Purkinje cell (primary cell): ENCODE results near the gene MRPL30. TPM values are rescaled to one million over a fixed set of nuclear protein-coding genes. Genes with fewer than 3 reads are reported as not detected.

Experiments used
- polyA plus RNA-seq: library from polyadenylated mRNA; unstranded; fragments of >200 nt; fragmentation: Nextera tagmentation; gene quantifications from 2 replicates; pipeline ENCODE4 v1.2.1, GENCODE V29; 2014

Gene MRPL30
- 33.0 and 35.0 TPM in 2 replicates for polyA plus RNA-seq

DNA sequence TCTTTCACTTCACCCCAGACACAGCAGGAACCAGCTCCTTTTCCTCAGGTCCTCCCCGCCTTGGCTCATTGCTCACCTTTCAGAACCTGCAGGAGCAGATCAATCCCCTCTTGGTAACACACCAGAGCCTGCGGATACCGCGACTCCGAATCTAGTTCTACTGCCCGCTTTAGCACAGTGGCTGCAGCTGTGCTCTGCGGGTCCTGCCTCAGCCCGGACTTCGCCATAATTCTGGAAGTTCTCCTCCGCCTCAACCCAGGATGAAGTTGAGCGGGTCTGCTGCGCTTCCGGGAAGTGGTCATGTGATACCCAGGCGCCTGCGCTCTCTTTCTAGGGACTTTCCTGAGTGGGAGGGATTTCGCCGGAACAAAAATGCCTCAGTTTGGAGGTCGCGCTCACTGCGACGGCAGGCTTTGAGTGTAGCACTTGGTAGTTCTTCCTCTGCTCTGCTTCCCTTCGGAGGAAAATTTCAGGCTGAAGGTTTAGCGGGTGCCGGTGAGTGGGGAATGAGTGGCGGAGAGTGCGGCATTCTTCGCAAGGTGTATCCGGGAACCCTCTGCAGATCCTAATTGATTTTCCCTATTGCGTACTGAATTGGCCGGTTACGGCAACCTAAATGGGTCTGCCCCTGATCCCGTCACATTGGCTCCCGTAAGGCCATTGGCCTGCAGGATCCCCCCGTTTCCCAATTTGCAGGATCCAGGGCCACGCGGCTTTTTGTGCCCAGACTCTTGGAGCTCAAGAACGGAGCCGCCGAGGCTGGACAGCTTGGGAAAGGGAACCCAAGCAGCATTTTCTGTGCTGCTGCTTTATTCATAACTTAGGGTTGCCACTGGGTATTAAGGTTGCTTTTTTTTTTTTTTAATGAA, at the start of gene MRPL30, which contains the start of gene MITD1:
Gene MRPL30 (plus strand): TSS at position 430 of the 869 bp plus-strand sequence. CDS start 5,020 bp downstream, outside the sequence.
Gene MITD1 (minus strand): TSS at position 304 of the 869 bp plus-strand sequence. CDS start 77 bp downstream, at position 227.

DNA sequence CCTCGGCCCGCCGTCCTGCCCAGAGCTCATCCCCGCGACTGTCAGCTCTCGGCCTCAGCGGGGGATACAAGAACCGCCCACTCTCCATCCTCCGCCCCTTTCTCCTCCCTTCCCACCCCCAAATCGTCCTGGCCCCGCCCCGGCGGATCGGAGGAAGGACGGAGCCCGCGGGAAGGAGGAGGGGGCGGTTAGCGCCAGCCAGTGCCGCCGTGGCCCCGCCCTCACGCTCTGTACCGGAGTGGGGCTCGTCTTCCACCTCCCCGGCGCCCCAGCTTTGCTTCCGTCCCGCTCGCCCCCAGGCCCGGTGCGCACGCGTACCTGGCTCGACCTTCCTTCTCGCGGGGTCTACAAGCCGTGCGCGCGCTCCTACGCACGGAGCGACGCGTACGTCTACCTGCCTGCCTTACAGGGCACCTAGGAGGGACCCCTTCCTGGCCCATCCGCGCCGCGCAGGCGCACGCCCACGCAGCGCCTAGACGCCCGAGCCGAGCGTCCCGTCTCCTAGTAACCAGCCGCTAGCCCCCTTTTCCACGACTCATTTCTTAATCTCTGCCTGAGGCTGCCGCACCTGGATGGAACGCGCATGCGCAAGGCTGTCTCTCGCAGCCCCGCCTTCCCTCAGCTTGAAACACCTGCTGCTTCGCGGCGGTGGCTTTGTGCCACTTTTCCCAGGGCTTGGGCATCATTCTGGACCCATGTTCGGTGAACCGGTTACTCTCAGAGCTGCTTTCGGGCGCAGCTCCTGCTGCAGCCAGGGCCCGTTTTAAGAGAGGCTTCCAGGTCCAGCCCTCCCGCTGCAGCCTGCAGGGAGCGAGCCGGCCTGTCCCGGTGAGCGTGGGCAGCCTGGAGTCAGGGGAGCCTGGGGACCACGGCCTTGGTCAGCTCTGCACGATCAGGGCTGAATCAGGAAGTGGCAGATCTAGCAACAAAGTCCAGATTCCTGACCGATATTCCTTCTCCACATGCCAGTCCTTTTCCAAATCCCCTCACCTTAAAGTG, 39.6 kb upstream of the MRPL30 start, which contains the start of gene C2orf15:
Gene C2orf15 (plus strand): TSS at position 598 of the 999 bp plus-strand sequence. CDS start 8,852 bp downstream, outside the sequence.

DNA sequence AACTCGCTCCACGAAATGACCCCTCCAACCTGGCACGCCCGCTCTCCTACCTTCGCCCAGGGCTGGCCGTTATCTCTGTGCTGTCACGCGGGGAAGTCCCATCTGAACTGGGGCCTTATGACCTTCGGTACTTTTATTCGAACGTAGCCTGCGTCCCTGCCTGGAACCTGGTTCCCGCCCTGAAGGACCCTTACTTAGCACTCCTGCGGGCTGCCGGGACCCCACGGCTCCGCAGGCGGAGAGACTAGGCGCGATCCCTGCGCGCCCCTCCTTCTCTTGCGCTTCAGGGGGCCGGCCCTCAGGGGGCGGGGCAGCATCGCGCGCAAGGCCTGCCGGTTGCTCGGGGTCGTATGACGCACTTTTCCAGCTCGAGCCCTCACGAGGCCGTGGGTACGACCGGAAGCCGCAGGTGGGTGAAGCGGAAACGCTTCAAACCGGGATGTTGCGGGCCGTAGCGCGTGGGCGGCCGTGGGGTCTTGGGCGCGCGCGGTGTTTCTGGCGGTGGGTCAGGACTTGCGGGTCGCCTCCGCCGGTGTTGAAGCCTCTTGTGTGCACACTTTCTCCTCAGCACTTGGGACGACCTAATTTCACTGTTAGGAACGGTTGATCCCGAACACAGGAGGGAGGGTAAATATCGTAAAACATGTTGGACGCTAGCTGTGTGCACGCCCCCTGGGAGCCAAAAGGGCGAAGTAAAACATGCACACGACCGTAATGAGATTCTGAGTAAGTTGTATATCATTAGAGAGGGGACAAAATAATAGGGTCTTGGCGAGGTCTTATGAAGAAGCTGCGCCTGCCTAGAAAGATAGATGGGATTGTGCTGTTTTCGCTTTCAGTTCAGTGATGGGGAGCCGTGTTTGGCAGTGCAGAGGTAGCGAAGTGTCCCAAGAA, 26.1 kb upstream of the MRPL30 start, which contains the start of the genes LIPT1 and TSGA10:
Gene LIPT1 (plus strand): TSS at position 325 of the 894 bp plus-strand sequence. CDS start 6,991 bp downstream, outside the sequence.
Gene TSGA10 (minus strand): TSS at position 300 of the 894 bp plus-strand sequence. CDS start 45,503 bp downstream, outside the sequence.

Other genes starting within 250 kb of the MRPL30 start
- gene CRACDL, start 245.0 kb upstream of the MRPL30 start, polyA plus RNA-seq = 0.27 and 7.3 TPM in 2 replicates
- gene C2orf15, start 39.5 kb upstream of the MRPL30 start, polyA plus RNA-seq = 1.5 and 4.8 TPM in 2 replicates
- gene TSGA10, start 26.2 kb upstream of the MRPL30 start, polyA plus RNA-seq = 26.4 and 28.3 TPM in 2 replicates
- 7.8 and 9.9 TPM in 2 replicates for gene LIPT1, start 26.2 kb upstream of the MRPL30 start, polyA plus RNA-seq
- gene MITD1, start 126 bp upstream of the MRPL30 start, polyA plus RNA-seq = 40.6 and 53.8 TPM in 2 replicates
- gene LYG2, start 74.5 kb downstream of the MRPL30 start, polyA plus RNA-seq = 0.39 and 11.1 TPM in 2 replicates
- not detected in 2 replicates for gene LYG1, start 120.0 kb downstream of the MRPL30 start, polyA plus RNA-seq
- 95.7 and 106 TPM in 2 replicates for gene TXNDC9, start 155.1 kb downstream of the MRPL30 start, polyA plus RNA-seq
- 40.9 and 45.5 TPM in 2 replicates for gene EIF5B, start 156.2 kb downstream of the MRPL30 start, polyA plus RNA-seq